Stimulated activated CD4-positive, alpha-beta T cell treated with anti-CD3 and anti-CD28 coated beads, Interleukin-15, amount 100 ng/mL, for 1 hour (primary cell): ENCODE data around the gene NFIA.

Experiments used
- DNase-seq, 2 donors: peaks; one replicate each; pipeline ENCODE4 v3.0.0-alpha.2; 2020; ENCODE audit warnings: low read depth in 1 of 2, low spot score in 1 of 2

Gene NFIA

DNA sequence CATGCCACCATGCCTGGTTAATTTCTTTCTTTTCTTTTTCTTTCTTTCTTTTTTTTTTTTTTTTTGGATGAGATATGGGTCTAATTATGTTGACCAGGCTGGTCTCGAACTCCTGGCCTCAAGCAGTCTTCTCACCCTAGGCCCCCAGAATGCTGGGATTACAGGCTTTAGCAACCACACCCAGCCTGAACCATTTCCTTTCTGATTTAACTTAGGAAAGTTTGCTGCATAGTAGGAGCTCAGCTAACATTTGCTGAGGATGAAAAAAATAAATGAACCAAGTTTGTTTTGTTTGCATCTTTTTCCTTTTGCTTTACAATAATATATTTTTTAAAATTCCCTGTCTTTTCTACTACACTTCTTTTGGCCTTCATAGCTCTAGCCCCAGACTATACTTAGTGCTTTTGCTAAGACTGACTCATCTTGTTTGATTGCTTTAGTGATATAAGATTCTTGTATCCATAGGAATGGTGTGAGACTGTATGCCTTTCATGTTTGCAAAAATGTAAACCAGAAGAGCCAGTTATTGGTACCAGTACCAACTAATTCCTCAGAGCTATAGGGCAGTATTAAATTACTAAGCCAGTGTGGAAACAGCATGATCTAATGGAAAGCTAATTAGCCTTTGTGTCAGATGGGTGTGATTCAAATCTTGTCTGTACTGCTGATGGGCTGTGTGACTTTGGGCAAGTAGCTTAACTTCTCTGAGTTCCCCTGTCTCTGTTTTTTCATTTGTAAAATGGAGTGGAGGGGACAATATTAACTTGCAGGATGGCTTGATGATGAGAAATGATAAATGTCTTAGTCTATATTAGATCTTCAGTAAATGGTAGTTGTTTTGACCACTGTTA is 66.9 kb downstream of the NFIA start:
- DNase-seq: no peak

DNA sequence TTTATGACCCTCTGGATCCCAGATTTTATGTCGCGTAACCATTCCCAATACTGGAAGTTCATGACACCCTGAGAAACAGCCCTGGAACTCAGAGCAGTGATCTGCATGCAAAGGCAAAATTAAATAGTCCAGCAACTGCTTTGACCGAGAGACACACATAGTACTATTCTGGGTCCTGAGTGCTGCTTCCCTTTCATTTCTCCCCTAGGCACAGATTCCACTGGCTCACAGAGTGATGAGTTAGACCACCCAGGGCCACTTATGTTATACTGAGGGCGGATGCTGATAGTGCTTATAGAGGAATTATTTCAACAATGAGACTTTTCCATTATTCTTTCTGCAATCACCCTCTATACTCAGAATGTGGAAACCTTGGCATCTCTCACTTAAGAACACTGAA is 69.2 kb downstream of the NFIA start:
- no peak for DNase-seq

DNA sequence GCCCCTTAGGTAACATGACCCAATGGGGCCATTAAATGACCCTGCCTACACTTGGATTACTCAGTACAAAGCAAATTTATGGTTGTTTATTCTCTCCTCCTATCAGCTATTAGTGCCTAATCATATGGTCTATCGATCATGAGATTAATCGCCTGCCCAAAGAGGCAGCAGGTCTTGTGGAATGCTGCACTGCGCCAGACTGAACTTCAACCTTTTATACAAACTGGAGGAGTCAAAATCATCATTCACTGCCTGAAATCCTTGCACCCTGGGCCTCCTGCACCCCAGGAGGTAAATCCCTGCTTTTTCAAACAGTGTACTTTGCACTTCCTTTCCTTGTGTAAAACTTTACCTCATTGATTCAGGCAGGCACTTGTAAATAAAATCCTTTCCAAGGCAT is 69.7 kb downstream of the NFIA start:
- no peak for DNase-seq

DNA sequence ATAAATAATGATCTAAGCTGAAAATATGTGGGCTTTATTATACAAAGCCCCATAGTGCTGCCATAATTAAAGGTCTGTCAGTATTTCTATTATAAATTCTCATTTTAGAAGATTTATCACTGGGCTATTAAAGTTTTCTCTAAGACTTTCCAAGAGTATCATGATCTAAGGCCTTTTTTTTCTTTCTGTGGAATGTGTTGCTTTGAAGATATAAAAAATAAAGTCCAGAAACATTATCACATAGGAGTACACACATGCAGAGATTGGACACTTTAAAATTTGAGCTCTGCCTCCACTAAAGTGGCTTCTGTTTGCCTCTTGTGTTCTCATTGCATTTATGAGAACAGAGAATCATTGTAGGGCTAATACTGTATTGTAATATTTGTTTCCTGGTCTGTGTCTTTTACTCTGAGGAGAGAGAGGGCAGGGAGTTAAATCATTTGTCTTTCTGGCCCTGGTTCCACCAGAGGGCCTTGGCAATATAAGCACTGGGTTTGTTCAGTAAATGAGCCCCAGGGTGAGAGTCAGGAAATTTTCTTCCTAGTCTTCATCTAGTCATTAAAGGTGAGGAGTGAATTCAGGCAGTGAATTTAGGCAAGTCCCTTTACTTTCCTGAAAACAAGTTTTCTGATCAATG is 70.2 kb downstream of the NFIA start:
- no peak for DNase-seq

DNA sequence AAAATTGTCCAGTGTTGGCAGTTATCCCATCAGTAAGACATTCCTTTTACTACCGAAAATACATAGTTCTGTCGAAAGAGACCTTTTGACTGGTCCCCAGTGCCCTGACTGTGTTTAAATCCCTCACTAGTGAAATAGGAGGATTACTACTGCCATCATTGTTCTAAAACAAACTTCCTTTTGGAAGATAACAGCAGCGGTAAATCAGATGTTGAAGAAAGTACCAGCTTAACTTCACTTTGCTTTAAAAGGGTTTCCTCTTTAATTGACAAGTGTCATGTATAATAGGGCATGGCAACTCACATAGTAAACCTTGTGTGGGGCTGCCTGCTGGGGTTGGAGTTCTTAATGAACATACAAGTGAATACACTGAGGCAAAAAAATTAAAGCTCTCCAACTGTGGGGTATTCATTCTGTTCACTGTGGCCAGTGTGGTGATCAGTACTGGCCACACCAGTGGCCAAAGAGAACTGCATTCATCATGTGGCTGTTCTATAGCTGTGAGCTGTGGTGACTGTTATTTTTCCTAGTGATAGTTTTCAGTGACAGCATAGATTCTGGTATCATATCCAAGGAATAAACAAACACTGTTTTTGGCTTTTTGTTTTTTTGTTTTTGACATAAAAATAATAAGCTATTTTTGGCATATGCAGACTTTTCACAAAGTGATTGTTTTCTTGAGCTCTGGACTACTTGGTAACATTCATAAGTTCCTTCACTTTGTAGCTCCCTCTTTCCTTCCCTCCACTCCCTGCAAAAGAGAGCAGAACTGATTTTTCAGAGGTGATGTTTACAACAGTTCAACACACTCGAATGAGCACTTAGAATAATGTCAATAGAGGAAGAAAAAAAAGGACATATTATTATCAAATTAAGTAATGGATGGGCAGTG is 74.5 kb downstream of the NFIA start:
- DNase-seq: no peak

DNA sequence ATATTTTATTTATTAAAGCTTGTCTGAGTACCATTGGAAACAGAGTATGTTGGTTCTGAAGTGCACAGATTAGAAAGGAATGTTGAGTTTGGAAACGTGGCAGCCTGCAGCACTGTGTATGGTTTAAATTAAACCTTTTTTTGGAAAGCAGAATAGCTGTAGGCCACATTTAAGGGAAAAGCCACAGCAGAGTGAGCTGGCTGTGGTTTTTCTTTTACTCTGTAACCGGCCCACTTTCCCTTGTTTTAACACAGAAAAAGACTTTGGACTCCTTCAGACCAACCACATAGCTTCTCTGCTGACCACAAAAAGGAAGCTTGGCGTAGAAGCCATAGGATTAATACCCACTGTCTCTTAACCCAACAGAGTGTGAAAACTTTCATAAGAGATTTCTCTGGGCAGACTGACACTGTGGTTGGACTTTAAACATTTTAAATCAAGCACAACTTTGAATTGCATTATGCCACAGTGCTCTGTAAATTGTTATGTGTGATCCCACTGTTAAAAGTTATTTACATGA is 75.2 kb downstream of the NFIA start:
- no peak for DNase-seq

DNA sequence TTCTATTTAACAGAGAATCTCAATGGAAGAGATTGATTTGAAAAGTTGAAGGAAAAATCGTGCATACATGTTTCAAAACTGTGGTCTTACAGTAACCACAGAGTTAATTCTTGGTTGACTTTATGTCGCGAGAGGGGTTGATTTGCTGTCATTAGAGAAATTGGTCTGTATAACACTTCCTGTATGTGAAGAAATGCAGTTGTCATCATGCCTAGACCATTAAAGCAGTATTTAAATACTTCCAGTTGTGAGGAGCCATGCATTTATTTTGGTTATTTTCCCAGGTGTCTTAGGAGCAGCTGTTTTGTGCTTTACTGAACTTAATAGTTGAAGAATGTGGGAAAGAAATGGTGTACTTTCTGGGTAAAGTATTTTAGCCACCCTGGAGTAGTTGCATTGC is 76.2 kb downstream of the NFIA start:
- no peak for DNase-seq

DNA sequence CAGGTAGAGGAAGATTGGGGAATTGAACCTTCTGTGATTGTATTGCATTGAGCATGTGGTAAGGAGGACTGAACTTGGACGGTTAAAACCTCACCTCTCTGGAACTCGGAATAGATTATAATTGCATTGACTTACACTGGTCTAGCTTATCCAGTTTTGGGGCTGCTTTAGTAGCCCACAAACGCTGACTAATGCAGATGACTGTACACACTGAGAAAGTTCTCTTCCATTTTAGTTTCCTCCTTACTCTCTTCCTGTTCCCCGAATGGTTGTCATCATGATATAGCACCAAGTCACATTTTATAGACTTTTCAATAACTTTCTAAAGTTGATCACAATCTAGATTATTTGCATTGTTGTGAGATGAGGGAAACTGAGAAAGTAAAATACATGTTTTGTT is 78.2 kb downstream of the NFIA start:
- no peak for DNase-seq

DNA sequence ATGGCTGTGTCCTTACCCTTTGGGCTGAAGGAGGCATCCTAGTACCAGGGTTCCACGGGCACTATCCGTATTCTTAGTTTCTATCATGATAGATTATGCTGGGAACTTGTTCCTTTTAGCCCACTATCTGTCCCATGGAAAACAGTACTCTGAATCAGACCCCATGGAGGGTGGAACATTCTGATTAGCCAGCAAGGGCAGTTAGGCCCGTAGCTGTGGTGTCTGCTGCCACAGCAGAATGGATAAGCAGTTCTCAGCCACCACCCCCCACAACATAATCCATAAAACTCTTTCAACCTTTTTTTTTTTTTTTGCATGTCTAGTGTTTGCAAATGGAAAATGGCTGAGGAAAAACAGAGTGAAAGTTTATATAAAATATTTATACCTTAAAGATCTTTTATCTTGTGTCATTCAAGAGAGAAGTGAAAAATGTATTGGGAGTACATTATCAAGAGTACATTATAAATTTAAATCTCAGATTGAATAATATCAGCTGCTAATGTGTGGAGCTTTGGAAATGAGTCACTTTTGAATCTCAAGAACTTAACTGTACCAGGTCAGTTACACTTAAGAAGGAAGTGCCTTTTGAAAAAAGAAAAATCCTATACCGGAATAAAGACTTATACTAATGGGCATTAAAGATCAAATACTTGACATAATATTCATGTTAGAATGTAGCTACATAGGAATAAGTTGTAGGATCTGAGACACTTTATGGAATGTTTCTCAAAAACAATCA is 80.3 kb downstream of the NFIA start:
- no peak for DNase-seq

DNA sequence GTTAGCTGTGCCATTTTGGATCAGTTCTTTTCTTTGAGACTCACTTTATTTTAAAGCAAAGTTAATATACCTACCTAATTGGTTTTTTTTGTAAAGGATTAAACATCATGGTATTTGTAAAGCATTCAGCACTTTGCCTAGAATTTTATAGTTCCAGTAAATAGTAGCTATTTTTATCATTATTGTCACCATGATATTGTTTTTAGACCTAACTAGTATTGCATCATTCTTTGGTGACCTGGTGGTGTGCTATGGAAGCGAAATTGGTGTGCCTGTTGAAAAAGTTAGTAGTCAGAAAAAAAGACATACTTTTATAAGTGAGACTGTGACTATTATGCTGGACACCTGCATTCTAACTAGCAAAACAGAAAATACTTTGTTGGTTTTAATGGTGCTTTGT is 81.0 kb downstream of the NFIA start:
- no peak for DNase-seq

DNA sequence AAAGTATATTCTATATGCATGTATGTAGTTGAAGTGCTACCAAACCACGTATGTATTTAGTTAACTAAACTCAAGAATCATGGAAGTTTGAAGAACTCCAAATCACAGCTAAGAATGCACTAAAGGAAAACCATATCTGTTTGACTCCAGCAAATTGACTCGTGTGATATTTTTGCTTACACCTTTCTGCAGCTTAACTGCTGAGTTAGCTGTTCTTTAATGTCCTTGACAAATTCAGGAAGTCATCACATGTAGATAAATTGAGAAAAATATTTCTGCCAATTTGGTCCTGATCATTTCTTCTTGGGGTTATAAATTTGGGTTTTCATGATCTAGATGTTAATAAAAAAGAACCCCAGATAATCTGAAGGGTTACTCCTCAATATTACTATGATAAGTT is 83.0 kb downstream of the NFIA start:
- DNase-seq: no peak

DNA sequence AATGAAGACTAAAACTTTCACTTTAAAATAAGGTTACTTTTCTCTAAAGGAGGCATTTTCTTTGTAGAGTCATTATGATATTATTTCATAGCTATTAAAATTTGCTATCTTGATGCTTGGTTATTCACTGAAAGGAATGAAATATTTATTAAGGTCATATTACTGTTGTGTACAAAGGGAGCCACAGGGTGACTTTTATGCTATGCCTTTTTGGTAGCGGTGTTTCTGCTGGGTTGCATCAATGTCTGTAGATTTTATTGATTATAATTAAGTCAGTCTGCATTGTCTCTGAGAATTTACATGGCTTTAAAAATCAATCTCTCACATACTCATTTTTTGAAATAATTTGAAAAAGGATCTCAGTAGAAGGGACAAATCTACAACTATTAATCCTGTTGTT is 84.9 kb downstream of the NFIA start:
- DNase-seq: no peak

DNA sequence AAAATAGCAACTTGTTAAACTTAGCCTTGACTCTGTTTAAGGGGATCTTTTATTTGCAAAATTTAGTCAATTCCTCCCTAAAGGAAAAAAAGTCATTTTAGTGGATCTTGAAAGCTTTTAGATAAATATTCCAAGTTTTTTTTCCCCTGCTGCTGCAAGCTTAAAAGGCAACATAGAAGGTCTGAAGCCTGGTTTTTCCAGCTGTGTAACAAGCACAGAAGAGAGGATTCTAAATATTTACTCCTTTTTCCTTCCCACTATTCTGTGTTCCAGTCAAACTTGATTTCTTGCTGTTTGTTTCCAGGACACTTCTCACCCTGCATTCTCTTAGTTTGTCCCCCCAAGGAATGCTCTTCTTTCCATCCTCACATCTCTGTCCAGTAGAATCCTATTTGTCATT is 86.7 kb downstream of the NFIA start:
- DNase-seq: no peak

DNA sequence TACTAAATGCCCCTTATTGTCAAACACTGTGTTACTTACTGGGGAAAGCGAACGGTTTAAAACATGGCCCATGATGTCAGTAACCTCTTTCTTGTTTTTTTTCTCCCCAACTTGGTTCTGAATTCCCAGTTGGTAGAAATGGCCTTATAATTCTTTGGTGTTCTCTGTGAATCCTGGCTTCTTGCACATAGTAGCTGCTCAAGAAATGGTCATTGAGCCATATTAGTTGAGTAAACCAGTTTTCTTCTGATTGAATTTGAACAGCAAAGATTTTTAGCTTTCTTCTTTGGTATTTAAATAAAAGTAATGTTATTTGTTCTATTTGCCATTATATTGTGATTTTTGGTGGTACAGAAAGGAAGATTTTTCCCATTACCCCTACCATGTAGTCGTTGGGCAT is 87.3 kb downstream of the NFIA start:
- no peak for DNase-seq

DNA sequence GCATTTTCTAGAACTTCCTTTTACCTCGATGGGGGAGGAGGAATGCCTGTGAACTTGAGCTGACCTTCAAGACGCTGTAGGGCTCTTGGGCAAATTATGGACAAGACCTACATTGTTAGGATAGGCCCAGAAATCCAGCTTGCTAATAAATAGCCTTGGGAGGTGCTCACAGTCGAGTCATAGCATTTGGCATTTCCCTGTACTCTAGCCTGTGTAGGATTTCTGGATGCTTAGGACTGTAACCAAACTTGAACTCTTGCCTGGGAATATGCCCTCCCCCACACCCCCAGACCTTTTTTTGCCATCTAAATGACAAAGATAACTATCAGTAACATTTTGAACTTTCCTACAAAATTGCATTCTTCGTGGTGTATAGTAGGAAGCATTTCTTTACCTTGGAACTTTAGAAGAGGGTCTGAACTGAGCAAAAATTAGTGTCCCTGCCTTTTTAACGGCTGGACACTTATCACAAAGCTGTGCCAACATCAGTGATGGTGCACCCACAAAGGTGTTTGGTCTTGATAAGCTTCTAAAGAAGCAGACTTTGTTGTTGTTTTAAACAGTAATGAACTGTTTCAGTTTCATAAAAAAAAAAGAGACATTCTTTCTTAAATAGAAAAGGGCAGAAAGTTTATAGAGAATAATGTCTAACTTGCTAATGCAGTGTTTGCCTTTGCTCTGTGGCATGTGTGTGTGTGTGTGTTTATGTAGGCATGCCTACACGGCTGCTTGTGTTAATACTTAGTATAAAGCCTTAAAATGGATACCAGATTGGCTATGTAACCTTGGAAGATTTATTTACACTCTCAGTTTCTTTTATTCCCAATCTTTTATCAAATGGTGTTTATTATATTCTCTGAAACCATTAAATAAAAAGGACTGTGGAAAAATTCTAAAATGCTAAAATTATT is 88.2 kb downstream of the NFIA start:
- DNase-seq: no peak

DNA sequence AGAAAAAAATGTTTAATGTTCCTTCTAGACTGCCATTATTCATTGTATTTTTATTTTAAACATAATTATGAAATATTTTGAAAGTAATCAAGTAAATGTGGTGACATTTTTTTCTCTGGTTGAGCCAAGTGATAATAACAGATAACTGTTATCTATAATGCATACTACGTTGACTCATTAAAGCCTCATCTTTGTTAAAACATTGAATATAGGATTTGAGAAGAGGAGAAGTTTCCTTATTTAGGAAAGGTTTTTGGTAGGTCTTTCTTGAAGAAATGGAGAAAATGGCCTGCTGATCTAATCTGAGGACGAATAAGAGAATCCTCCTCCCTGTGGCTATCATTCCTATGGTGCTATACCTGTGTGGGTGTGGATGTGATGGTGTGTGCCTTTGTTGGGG is 89.0 kb downstream of the NFIA start:
- DNase-seq: no peak

DNA sequence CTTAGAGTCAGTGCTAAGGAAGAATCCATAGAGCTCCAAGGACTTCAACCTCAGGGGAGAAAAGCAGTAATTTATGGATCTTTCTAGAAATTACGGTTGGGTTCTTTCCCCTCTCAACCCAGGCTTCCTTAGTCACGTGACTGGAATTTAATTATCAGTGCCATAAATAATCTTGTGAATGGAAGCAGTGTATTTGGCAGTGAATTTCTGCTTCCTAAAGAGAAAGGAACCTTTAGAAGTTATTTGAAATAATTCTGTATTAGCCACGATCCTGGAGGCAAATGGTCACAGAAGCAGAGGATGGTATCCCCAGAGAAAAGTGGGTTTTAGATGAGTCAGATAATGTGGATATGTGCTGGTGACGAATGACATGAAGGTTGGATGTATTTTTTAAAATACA is 89.6 kb downstream of the NFIA start:
- no peak for DNase-seq

DNA sequence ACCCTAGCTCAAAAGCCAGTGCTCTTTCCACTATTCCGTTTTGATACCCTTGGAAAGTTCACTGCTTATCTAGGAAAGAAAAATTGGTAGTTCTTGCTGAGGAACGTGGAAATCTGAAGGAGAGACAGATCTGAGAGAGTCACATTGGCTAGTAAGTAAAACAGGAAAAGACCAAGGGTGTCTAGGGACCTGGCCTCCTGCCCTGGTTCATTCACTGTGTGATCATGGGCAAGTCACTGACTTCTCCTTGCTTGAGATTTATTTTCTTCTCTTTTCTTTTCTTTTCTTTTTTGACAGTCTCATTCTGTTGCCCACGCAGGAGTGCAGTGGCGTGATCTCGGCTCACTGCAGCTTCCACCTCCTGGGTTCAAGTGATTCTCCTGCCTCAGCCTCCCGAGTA is 90.8 kb downstream of the NFIA start:
- no peak for DNase-seq

DNA sequence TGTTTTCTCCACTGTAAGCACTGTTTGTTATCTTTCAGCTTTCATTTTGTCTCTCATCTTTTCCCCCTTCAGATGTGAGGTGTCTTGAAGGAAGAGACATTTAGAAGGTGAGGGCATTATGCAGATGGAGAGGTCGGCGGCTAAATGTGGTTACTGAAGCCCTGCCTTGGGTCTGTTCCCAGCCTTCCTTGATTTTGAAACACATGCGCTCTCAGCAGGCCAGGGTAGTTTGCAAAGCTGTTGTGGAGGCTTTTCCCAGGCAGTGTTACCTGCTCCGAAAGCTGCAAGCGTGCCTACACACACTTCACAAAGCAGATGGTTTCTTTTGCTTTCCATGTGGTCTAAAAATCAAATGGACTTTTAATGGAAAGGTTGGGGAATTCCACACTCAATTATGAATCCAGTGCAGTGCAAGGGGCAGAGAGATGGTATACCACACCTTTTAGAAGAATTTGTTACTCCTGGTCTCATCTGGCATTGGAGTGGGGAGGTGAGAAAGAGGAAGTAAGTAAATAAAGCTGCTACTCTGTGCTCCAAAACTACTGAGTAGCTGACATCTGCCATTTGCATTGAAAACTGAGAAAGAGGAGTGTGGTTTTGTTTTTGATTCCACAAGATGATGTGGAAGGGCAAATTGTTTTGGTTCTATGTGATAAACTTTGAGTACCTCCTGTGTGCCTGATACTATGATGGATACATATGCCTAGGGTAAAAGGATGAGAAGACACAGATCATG is 91.9 kb downstream of the NFIA start:
- DNase-seq: no peak
